Left lung (tissue), 10 donors: Measurements from ENCODE around the gene KPNA3. TPM values are rescaled to one million over a fixed set of nuclear protein-coding genes. Genes with fewer than 3 reads are reported as not detected.
"Not testable (repeated sequence)": the region's sequence is repeated elsewhere in the genome, so short reads cannot be mapped to it uniquely, and the experiment has no call there.

Source experiments
- ATAC-seq: fragments of 200-7000 bp; cut with Tn5 transposase; one replicate; pipeline ENCODE4 v1.9.1; 2020; ENCODE audit warnings: moderate library complexity
- DNase-seq, 4 donors: peaks; one replicate each; pipeline ENCODE4 v3.0.0-alpha.2; 2013 to 2020
- H3K27ac ChIP-seq, 2 donors: fragments of 200-600 bp; sonication (generic) in 1 of 2; one replicate each; pipeline versions ENCODE4 v1.5.0 to v1.8.0; 2020 to 2021
- H3K27me3 ChIP-seq, 2 donors: fragments of 200-600 bp; sonication (generic) in 1 of 2; one replicate each; pipeline versions ENCODE4 v1.5.0 to v1.8.0; 2020 to 2021
- H3K36me3 ChIP-seq, 2 donors: fragments of 200-600 bp; sonication (generic) in 1 of 2; one replicate each; pipeline versions ENCODE4 v1.5.0 to v1.8.0; 2020 to 2021
- H3K4me1 ChIP-seq, 2 donors: fragments of 200-600 bp; one replicate each; pipeline ENCODE4 v1.8.0; 2021
- H3K4me3 ChIP-seq, 2 donors: fragments of 200-600 bp; sonication (generic) in 1 of 2; one replicate each; pipeline versions ENCODE4 v1.5.0 to v1.8.0; 2020 to 2021; ENCODE audit warnings: mild to moderate bottlenecking in 1 of 2
- H3K9me3 ChIP-seq, 2 donors: fragments of 200-600 bp; sonication (generic) in 1 of 2; one replicate each; pipeline versions ENCODE4 v1.5.0 to v1.8.0; 2020 to 2021
- CTCF ChIP-seq, 2 donors: fragments of 200-600 bp; sonication (generic) in 1 of 2; IDR thresholded peaks; one replicate each; pipeline versions ENCODE4 v1.5.0 to v1.8.0; 2021; ENCODE audit warnings: antibody characterized with exemption in 2 of 2
- intact Hi-C, 2 donors: fragments of 100-400 bp; cut with DNase I; formaldehyde crosslinking; loops; one replicate each; pipeline versions ENCODE4 v1.11.2 to v1.14.2; 2022
- polyA plus RNA-seq, 6 donors: library from polyadenylated mRNA; unstranded; fragments of 120-200 nt; gene quantifications; one replicate each; pipeline ENCODE4 v1.2.1, GENCODE V29; 2013; ENCODE audit not compliant: insufficient read length in 6 of 6
- total RNA-seq, 2 donors: library from RNA; stranded (reverse); fragmentation: NEBNext Ultra II Directional; extraction: Animal tissue kit (Norgen Biotek cat#: 25700); gene quantifications; one replicate each; pipeline ENCODE4 v1.2.1, GENCODE V29; 2021
- donor health status: DM: no; HTN: yes; CAD: no.
- donor health status: DM: no; HTN: no; CAD: no.

Gene KPNA3
- total and polyA plus RNA-seq, 8 donors: 31.5 to 42.0 (median 38.3) TPM

GRCh38 chr13:49711218-49711863, 81.1 kb downstream of the KPNA3 start:
- Histone ChIP-seq H3K27me3 (no peaks in the 10 kb centered on the region), H3K4me3 (no peak overlapping the region), H3K36me3 (peaks cover 0 to 49% of the 10 kb centered on the region in 2 donors), H3K4me1 (no peaks in the 10 kb centered on the region), H3K27ac (no peak overlapping the region), H3K9me3 (peaks cover 0 to 25% of the 10 kb centered on the region in 2 donors)
- no peak for DNase-seq
- TF ChIP-seq CTCF (IDR thresholded peaks at IDR 0.05): no peak
- intact Hi-C loops: no loop called here
- no peak for ATAC-seq

- ATAC-seq, H3K9me3 ChIP-seq, H3K27ac ChIP-seq, H3K27me3 ChIP-seq, H3K4me1 ChIP-seq, intact Hi-C loops, DNase-seq, H3K4me3 ChIP-seq: not testable (repeated sequence)
- H3K36me3 ChIP-seq: peaks cover 0 to 69% of the 10 kb centered on the region in 2 donors
Measured at GRCh38 chr13:49704264-49704663, 88.2 kb downstream of the KPNA3 start.

- no peaks in the 10 kb centered on the region for H3K9me3 ChIP-seq
- peaks cover 0 to 48% of the 10 kb centered on the region in 2 donors for H3K36me3 ChIP-seq
- no peak overlapping the region for H3K27ac ChIP-seq
- no peak for TF ChIP-seq CTCF (IDR thresholded peaks at IDR 0.05)
- intact Hi-C loops: no loop called here
- H3K27me3 ChIP-seq: no peaks in the 10 kb centered on the region
- DNase-seq (no peak), ATAC-seq (no peak)
- no peak overlapping the region for H3K4me3 ChIP-seq
- H3K4me1 ChIP-seq: no peaks in the 10 kb centered on the region
Measured at GRCh38 chr13:49701491-49701890, 91.0 kb downstream of the KPNA3 start.

- no peak overlapping the region for H3K27ac ChIP-seq
- peaks cover 0 to 19% of the 10 kb centered on the region in 2 donors for H3K36me3 ChIP-seq
- intact Hi-C loops: no loop called here
- no peak for DNase-seq
- H3K4me3 ChIP-seq: no peak overlapping the region
- H3K4me1 ChIP-seq: peaks cover 0 to under 1% of the 10 kb centered on the region in 2 donors
- ATAC-seq: no peak
- TF ChIP-seq CTCF (IDR thresholded peaks at IDR 0.05): no peak
- no peaks in the 10 kb centered on the region for H3K27me3 ChIP-seq
- no peaks in the 10 kb centered on the region for H3K9me3 ChIP-seq
Measured at GRCh38 chr13:49697468-49697867, 95.0 kb downstream of the KPNA3 start.

GRCh38 chr13:49694446-49694845, 98.0 kb downstream of the KPNA3 start:
- no peak for TF ChIP-seq CTCF (IDR thresholded peaks at IDR 0.05)
- Histone ChIP-seq H3K4me1 (peaks cover 0 to 23% of the 10 kb centered on the region in 2 donors), H3K27ac (no peak overlapping the region), H3K27me3 (no peaks in the 10 kb centered on the region), H3K4me3 (no peak overlapping the region), H3K36me3 (no peaks in the 10 kb centered on the region), H3K9me3 (no peaks in the 10 kb centered on the region)
- intact Hi-C loops: no loop called here
- DNase-seq: no peak
- no peak for ATAC-seq

GRCh38 chr13:49693877-49694276, 98.6 kb downstream of the KPNA3 start:
- H3K27ac ChIP-seq: no peak overlapping the region
- H3K4me1 ChIP-seq: peaks cover 0 to 24% of the 10 kb centered on the region in 2 donors
- no peaks in the 10 kb centered on the region for H3K9me3 ChIP-seq
- no peak for ATAC-seq
- DNase-seq: no peak
- no peaks in the 10 kb centered on the region for H3K36me3 ChIP-seq
- no peak for TF ChIP-seq CTCF (IDR thresholded peaks at IDR 0.05)
- no peaks in the 10 kb centered on the region for H3K27me3 ChIP-seq
- intact Hi-C loops: no loop called here
- no peak overlapping the region for H3K4me3 ChIP-seq
